ENCODE data around the gene OR5H6. TPM values are rescaled to one million over a fixed set of nuclear protein-coding genes. Genes with fewer than 3 reads are reported as not detected.

OR5H6 gene
- total and polyA plus RNA-seq, 2 donors (not counting 1 experiment from before 2014, with no cell fraction given) = not detected

- H3K4me1 ChIP-seq (ENCODE audit: control insufficient read depth in 2 of 2, insufficient read depth in 2 of 2, low read length in 2 of 2) = no peaks in the 10 kb centered on the region
- H3K36me3 ChIP-seq (replicated peaks in 1 of 2; ENCODE audit: control extremely low read depth in 1 of 2, control insufficient read depth in 1 of 2, extremely low read depth in 1 of 2, insufficient read depth in 2 of 2, low read length in 1 of 2) = no peaks in the 10 kb centered on the region
- Mint-ChIP-seq H3K4me3 (no peak overlapping the region), H3K27me3 (no peaks in the 10 kb centered on the region), H3K27ac (no peak overlapping the region), H3K9me3 (ENCODE audit: insufficient read depth) (peaks cover 4% of the 10 kb centered on the region), H3K4me1 (no peaks in the 10 kb centered on the region)
- no peaks in the 10 kb centered on the region for H3K79me2 ChIP-seq (ENCODE audit: control insufficient read depth, insufficient read depth, low read length)
- DNase-seq (no peak), ATAC-seq (ENCODE audit: low read depth) (no peak)
- H4K20me1 ChIP-seq (ENCODE audit: control insufficient read depth, insufficient read depth, low read length, poor library complexity, severe bottlenecking) = no peaks in the 10 kb centered on the region
- ChIA-PET CTCF (no interaction called here), POLR2A (no interaction called here)
- no peak overlapping the region for H3K4me2 ChIP-seq (replicated peaks; ENCODE audit: low read depth, low read length, poor library complexity, severe bottlenecking)
- intact Hi-C loops (cut with micrococcal nuclease) = no loop called here
- H2AFZ ChIP-seq (ENCODE audit: insufficient read depth, low read depth, low read length, poor library complexity, severe bottlenecking) = no peak overlapping the region
- no peak overlapping the region for H3K27ac ChIP-seq (ENCODE audit: low read length in 2 of 2)
- WGBS (ENCODE audit: insufficient coverage) = 86% methylated on average over 3 of the region's 3 CpGs
- no peak overlapping the region for H3K9ac ChIP-seq (ENCODE audit: low read length)
- no peak overlapping the region for H3K4me3 ChIP-seq (ENCODE audit: control extremely low read depth in 1 of 5, extremely low read depth in 1 of 5, insufficient read depth in 1 of 5, low read depth in 2 of 5, low read length in 4 of 5)
- H3K27me3 ChIP-seq (replicated peaks in 1 of 4; ENCODE audit: control extremely low read depth in 1 of 4, control insufficient read depth in 3 of 4, insufficient read depth in 4 of 4, low read length in 3 of 4) = no peaks in the 10 kb centered on the region
- peaks cover 0 to 15% (median 0%) of the 10 kb centered on the region in 3 donors for H3K9me3 ChIP-seq (ENCODE audit: control extremely low read depth in 1 of 3, control insufficient read depth in 2 of 3, insufficient read depth in 1 of 3, low read length in 2 of 3)
- TF ChIP-seq CTCF (IDR thresholded peaks at IDR 0.05) = no peak
- TF ChIP-seq EZH2 (IDR thresholded peaks at IDR 0.05; ENCODE audit: borderline replicate concordance, insufficient read depth, low read depth, low read length, poor library complexity, severe bottlenecking) = no peak
Measured at GRCh38 chr3:98274914-98275313, 10.9 kb downstream of the OR5H6 start.

- no peak for ATAC-seq (ENCODE audit: low read depth)
Measured at GRCh38 chr3:98282205-98282604, 18.2 kb downstream of the OR5H6 start, which contains the start of gene OR5H2. TSS of gene OR5H2 (plus strand) at chr3:98282505. CDS start at chr3:98282903, 398 bp downstream.

More at GRCh38 chr3:98282205-98282604, 18.2 kb downstream of the OR5H6 start, which contains the start of gene OR5H2:
- Histone ChIP-seq H3K27me3 (replicated peaks in 1 of 4; ENCODE audit: control extremely low read depth in 1 of 4, control insufficient read depth in 3 of 4, insufficient read depth in 4 of 4, low read length in 3 of 4) (no peaks in the 10 kb centered on the region), H4K20me1 (ENCODE audit: control insufficient read depth, insufficient read depth, low read length, poor library complexity, severe bottlenecking) (no peaks in the 10 kb centered on the region), H3K27ac (ENCODE audit: low read length in 2 of 2) (no peak within 1 kb of the TSS), H3K9me3 (ENCODE audit: control extremely low read depth in 1 of 3, control insufficient read depth in 2 of 3, insufficient read depth in 1 of 3, low read length in 2 of 3) (no peaks in the 10 kb centered on the region), H3K4me1 (ENCODE audit: control insufficient read depth in 2 of 2, insufficient read depth in 2 of 2, low read length in 2 of 2) (no peaks in the 10 kb centered on the region), H3K4me3 (ENCODE audit: control extremely low read depth in 1 of 5, extremely low read depth in 1 of 5, insufficient read depth in 1 of 5, low read depth in 2 of 5, low read length in 4 of 5) (no peak within 1 kb of the TSS), H3K79me2 (ENCODE audit: control insufficient read depth, insufficient read depth, low read length) (no peaks in the 10 kb centered on the region), H2AFZ (ENCODE audit: insufficient read depth, low read depth, low read length, poor library complexity, severe bottlenecking) (no peak within 1 kb of the TSS), H3K4me2 (replicated peaks; ENCODE audit: low read depth, low read length, poor library complexity, severe bottlenecking) (no peak within 1 kb of the TSS), H3K36me3 (replicated peaks in 1 of 2; ENCODE audit: control extremely low read depth in 1 of 2, control insufficient read depth in 1 of 2, extremely low read depth in 1 of 2, insufficient read depth in 2 of 2, low read length in 1 of 2) (no peaks in the 10 kb centered on the region), H3K9ac (ENCODE audit: low read length) (no peak within 1 kb of the TSS)
- Mint-ChIP-seq H3K27me3 (no peaks in the 10 kb centered on the region), H3K9me3 (ENCODE audit: insufficient read depth) (peaks cover 4% of the 10 kb centered on the region), H3K4me1 (no peaks in the 10 kb centered on the region), H3K4me3 (no peak within 1 kb of the TSS), H3K27ac (no peak within 1 kb of the TSS)
- CTCF ChIA-PET = no interaction called here
- 80% methylated on average over 1 of the region's 2 CpGs for WGBS (ENCODE audit: insufficient coverage)
- no peak for TF ChIP-seq EZH2 (IDR thresholded peaks at IDR 0.05; ENCODE audit: borderline replicate concordance, insufficient read depth, low read depth, low read length, poor library complexity, severe bottlenecking)
- no peak for TF ChIP-seq CTCF (IDR thresholded peaks at IDR 0.05)
- DNase-seq = no peak
- intact Hi-C loops (cut with micrococcal nuclease) = no loop called here
- POLR2A ChIA-PET = no interaction called here

Data from B cell (primary cell).